ENCODE measurements around the gene INPP5A.

DNA sequence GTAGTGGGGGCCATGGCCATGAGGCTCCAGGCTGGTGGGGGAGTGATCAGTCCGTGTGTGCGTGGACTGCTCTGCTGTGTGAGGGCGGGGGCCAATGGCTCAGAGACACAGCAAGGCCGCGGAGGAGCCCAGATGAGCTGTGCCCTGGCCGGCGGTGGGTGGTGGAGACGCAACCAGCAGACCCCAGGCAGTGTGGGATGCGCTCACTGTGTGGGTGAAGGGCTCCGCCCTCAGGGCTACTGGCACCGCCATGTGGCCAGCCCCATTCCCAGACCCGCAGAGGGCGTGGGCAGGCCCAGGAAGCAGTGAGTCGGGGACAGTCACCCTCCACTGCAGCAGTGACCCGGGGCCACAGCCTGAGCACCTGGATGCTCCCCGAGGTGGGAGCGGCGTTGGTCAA, 239.2 kb downstream of the INPP5A start:
- TF ChIP-seq POLR2A (IDR thresholded peaks at IDR 0.05), result no peak
- TF ChIP-seq, protein P1, sequence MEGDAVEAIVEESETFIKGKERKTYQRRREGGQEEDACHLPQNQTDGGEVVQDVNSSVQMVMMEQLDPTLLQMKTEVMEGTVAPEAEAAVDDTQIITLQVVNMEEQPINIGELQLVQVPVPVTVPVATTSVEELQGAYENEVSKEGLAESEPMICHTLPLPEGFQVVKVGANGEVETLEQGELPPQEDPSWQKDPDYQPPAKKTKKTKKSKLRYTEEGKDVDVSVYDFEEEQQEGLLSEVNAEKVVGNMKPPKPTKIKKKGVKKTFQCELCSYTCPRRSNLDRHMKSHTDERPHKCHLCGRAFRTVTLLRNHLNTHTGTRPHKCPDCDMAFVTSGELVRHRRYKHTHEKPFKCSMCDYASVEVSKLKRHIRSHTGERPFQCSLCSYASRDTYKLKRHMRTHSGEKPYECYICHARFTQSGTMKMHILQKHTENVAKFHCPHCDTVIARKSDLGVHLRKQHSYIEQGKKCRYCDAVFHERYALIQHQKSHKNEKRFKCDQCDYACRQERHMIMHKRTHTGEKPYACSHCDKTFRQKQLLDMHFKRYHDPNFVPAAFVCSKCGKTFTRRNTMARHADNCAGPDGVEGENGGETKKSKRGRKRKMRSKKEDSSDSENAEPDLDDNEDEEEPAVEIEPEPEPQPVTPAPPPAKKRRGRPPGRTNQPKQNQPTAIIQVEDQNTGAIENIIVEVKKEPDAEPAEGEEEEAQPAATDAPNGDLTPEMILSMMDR (IDR thresholded peaks at IDR 0.05), result no peak
